Omental fat pad (tissue), 4 donors: ENCODE results near the gene ARHGEF40. TPM values are rescaled to one million over a fixed set of nuclear protein-coding genes. Genes with fewer than 3 reads are reported as not detected.
A peak's percentile ranks its signal among the peaks of the same experiment; 100 is the strongest.

Source experiments
- ATAC-seq: fragments of 150-250 bp; one replicate; pipeline ENCODE4 v1.9.1; 2016; ENCODE audit warnings: mild to moderate bottlenecking, moderate library complexity; ENCODE audit not compliant: low FRiP score
- DNase-seq: peaks from one replicate; pipeline ENCODE4 v3.0.0-alpha.2; 2019; ENCODE audit warnings: low spot score
- CTCF ChIP-seq, 3 donors: fragments of 450-650 bp; IDR thresholded peaks; one replicate each; pipeline ENCODE4 v1.5.1; 2016 to 2017; ENCODE audit warnings: antibody characterized with exemption in 3 of 3, mild to moderate bottlenecking in 3 of 3, moderate library complexity in 2 of 3
- total RNA-seq, 4 donors: library from RNA; depleted of rRNA; stranded (reverse); fragments of >200 nt; gene quantifications; one replicate each; pipeline ENCODE4 v1.1.0, GENCODE V29; 2016

Gene ARHGEF40
- total RNA-seq, 4 donors from 2014 or later = 30.0 to 91.3 (median 40.6) TPM

GRCh38 chr14:21084998-21085853, 15.1 kb downstream of the ARHGEF40 start:
- no peak for DNase-seq
- peak; percentile 75 for ATAC-seq
- no peak for TF ChIP-seq CTCF (IDR thresholded peaks at IDR 0.05)

- no peak for DNase-seq
- no peak for ATAC-seq
- TF ChIP-seq CTCF (IDR thresholded peaks at IDR 0.05) = no peak
Measured at GRCh38 chr14:21086908-21087293, 16.8 kb downstream of the ARHGEF40 start.

GRCh38 chr14:21087294-21088091, 17.4 kb downstream of the ARHGEF40 start:
- no peak for DNase-seq
- TF ChIP-seq CTCF (IDR thresholded peaks at IDR 0.05) = no peak
- peak; percentile 42 for ATAC-seq

GRCh38 chr14:21088687-21089086, 18.6 kb downstream of the ARHGEF40 start:
- DNase-seq = peak; percentile 15
- no peak for TF ChIP-seq CTCF (IDR thresholded peaks at IDR 0.05)

GRCh38 chr14:21089271-21089670, 19.2 kb downstream of the ARHGEF40 start:
- TF ChIP-seq CTCF (IDR thresholded peaks at IDR 0.05) = no peak
- ATAC-seq (no peak), DNase-seq (no peak)

More at GRCh38 chr14:21088687-21089086, 18.6 kb downstream of the ARHGEF40 start:
- ATAC-seq = no peak

GRCh38 chr14:21089877-21090193, 19.7 kb downstream of the ARHGEF40 start:
- TF ChIP-seq CTCF (IDR thresholded peaks at IDR 0.05) = no peak
- DNase-seq (no peak), ATAC-seq (no peak)
